HG03159 (cell line): Measurements from ENCODE around the gene THOC7.

ENCODE experiments used
- ATAC-seq: cut with Tn5 transposase; IDR thresholded peaks from one replicate; pipeline ENCODE4 v1.9.1; 2021; ENCODE audit warnings: mild to moderate bottlenecking, moderate library complexity; ENCODE audit not compliant: unreplicated experiment

Gene THOC7

DNA sequence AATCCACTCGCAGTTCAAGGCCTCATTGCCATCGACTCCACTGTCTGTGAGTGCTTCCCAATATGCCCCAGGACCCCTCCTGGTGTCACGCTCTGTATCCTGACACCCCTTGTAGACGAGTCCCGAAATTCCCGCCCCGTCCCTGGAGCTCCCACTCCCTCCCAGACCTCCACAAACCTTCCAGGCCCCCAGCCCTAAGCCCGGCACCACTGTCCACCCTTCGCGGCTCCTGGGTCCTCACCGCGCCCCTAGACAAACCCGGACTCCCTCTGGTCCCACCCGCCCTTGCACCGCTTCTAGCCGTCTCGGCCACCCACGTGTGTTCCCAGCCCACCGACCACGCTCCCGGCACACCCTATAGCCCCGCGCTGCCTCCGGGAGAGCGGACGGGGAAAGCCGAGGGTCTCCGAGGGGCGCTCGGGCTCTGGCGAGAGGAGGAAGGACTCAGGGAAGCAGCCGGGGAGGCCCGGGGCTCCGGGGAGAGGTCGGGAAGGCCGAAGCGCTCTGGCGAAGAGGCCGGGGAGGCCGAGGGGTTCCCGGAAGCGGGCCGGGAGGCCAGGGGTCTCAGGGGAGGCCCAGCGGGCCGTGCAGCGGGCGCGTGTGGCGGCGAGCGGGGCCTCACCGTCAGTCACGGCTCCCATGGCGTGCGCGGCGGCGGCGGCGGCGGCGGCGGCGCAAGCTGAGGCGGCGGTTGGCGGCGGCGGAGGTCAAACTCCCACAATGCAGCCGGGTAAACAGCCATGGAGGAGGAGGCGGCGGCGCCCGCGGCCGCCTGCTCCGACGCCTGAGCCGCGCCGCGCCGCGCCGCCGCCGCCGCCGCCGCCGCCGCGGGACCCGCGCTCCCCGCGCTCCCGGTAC is at the start of gene THOC7, which contains the start of gene ATXN7:
TSS of gene THOC7 (minus strand) at position 656 of the 858 bp plus-strand sequence. CDS start at position 641, 15 bp downstream.
TSS of gene ATXN7 (plus strand) at position 718 of the 858 bp plus-strand sequence. CDS start 48,732 bp downstream, outside the sequence.
- peak; percentile 81 for ATAC-seq

DNA sequence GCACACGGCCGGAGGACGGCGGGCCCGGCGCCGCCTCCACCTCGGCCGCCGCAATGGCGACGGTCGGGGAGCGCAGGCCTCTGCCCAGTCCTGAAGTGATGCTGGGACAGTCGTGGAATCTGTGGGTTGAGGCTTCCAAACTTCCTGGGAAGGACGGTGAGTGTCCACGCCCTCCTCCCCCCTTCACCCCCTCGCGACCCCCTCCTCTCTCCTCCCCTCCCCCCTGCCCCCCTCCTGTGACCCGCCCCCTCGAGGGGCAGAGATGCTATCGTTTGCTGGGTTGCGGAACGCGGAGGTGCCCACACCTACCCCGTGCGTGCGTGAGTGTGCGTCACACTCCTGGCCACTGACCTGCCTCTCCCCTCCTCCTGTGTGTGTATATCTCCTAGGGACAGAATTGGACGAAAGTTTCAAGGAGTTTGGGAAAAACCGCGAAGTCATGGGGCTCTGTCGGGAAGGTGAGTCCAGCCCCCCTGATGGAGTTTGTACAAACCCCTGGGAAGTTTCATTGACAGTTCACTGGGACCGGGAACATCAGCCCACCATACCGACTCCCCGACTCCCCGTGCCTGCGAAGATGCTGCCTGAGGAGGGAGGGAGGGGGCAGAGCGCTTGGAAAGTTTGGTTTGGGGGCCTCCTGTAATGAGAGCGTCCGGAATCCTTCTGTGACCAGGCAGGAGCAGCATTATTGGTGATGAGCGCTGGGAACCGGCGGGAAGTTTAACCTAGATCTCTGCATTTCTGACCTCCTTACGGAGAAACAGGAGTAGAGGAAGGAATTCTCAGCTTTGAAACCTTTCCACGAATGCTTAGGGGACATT is 49.4 kb upstream of the THOC7 start:
- peak; percentile 6 for ATAC-seq

DNA sequence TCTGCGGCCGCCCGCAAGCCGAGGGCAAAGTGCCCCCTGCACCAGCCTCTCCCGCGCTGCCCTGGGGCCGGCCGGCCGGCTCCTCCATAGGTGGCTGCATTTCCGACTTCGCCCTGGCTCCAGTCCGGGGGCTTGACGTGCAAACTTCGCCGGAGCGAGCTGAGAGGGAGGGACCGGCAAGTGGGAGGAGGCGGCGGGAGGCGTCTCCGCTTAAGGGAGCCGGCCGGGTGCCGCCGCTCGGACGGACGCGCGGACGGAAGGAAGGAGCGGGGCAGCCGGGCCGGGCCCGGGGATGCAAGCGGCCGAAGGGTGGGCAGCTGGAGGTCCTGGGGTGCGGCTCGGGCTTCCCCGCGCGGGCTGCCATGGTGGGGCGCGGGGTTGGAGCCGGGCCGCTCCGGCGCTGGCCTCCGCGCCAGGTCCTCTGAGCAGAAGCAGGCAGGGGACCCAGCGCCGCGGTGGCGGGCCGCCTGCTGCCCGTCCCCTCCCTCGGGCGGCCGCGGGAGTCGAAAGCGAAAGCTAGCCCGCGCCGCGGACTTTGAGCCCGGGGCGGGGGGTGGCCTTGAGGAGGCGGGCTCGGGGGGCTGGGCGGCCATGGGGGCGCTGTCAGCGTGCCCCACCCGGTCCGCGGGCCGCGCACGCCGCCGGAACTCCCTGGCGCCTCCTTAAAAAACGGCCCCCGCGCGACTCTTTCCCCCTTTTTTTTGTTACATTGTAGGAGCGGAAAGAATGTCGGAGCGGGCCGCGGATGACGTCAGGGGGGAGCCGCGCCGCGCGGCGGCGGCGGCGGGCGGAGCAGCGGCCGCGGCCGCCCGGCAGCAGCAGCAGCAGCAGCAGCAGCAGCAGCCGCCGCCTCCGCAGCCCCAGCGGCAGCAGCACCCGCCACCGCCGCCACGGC is 48.5 kb upstream of the THOC7 start, which contains the start of gene SCAANT1:
TSS of gene SCAANT1 (minus strand) at position 511 of the 895 bp plus-strand sequence.
- peak; percentile 79 for ATAC-seq

DNA sequence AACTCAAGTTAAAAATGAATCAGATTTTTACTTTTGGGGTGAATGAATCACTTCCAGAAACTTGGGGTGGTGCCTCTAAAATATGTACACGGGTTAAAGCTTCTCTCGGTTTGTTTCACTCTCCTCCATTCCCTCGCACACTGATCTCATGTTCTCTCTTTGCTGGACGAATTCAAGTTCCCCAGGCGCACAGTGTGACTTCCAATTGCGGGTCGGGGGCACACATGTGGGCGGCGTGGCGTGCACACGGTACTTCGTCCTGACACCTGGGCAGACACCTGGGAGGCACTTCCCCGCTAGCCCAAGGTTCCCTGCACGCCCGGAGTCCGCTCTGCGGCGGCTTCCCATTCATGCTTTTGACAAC is 47.9 kb upstream of the THOC7 start:
- peak; percentile 23 for ATAC-seq

DNA sequence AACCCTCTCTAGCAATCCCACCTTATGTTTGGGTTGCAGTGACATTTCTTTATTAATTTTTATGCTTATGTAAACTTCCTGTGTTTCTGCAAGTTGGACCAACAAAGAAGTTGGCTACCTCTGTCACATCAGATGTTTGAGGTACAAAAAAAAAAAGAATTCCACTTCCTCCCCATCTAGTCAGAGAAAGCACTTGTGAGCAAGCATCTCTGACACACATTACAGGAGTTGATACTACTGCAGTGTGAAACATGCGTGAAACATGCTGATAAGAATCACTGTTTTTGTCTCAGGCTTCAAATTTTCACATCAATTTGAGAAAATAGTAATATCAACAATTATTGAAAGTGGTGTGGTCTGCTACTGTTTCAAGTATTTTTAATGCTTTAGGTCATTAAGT is 47.3 kb upstream of the THOC7 start:
- ATAC-seq = no peak

DNA sequence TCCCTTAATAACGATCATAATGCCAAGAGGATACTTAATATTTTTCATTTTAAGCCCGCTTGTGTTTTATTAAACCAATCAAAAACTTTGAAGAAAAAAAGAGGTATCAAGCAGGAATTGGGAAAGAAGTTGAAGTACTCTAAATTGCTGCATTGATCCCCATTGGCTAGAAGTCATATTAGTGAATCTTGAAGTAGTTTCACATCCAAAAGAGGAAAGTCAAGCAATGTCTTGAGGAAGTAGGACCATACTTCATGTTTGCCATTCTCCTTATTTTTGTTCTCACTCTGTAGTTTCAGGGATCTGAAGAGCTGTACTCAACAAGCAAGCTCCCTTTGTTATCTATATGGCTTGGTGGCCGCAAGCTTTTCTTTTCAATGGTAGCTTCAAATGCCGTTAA is 46.4 kb upstream of the THOC7 start:
- no peak for ATAC-seq

DNA sequence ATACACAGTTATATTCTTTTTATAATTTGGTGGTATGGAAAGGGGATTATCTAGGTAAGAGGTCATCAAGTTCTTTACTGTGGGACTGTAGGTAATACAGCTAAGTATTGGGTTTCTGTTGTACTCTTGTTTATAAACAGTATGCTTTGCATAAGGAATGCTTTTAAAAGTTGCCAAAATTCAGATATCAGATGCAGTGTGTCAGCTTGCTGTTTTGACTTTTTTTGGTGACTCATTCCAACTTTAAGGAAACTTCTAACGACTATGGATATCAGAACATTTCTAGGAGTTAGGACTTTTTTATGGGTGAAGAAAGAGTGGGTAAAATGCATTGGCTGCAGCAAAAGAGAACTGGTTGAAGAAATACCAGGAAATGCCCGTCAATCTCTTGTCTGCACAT is 45.8 kb upstream of the THOC7 start:
- ATAC-seq = no peak

DNA sequence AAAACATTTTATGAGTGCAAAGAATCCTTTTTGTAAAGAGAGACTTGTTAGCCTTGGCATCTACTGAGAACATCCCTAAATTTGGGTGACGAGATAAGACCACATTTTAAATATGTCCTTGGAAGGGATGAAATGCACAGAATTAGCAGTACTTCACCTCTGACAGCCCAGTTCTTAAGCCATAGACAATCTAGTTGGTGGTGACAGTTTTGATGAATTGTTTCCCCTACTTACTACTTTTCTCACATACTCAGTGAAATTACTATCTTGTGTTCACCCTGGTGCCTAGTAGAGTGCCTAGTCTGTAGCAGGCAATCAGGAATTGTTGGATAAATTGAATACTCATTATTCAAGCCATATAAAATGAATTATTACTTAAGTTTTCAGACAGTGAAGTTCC is 45.2 kb upstream of the THOC7 start:
- no peak for ATAC-seq

DNA sequence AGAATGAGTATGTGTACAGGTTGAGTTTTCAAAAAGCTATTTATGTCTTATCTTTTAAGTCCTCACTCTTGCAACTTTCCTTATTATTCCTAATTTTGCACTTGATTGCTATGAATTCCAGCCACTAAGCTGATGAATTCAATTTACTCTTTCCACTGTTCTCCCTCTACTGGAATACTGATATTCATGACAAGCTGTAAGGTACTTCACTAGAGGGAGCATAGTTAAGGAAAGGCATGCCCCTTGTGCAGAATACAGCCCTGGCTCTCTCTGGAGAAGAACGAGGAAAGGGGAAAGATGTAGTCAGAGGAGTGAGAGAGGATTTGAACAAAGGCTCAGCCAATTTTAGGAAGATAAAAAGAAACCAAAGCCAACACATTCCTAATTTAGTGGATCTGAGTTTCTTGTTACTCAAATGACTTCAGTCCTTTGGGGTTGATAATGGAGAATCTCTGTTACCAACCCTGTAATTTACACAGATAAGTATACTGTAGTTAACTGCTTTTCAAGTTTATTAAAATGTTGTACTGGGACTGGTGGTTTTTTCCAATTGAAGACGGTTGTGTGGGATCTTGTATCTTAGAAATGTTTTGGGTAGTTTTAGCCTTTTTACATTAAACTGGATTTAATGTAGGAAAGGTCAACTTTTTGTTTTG is 44.6 kb upstream of the THOC7 start:
- no peak for ATAC-seq

DNA sequence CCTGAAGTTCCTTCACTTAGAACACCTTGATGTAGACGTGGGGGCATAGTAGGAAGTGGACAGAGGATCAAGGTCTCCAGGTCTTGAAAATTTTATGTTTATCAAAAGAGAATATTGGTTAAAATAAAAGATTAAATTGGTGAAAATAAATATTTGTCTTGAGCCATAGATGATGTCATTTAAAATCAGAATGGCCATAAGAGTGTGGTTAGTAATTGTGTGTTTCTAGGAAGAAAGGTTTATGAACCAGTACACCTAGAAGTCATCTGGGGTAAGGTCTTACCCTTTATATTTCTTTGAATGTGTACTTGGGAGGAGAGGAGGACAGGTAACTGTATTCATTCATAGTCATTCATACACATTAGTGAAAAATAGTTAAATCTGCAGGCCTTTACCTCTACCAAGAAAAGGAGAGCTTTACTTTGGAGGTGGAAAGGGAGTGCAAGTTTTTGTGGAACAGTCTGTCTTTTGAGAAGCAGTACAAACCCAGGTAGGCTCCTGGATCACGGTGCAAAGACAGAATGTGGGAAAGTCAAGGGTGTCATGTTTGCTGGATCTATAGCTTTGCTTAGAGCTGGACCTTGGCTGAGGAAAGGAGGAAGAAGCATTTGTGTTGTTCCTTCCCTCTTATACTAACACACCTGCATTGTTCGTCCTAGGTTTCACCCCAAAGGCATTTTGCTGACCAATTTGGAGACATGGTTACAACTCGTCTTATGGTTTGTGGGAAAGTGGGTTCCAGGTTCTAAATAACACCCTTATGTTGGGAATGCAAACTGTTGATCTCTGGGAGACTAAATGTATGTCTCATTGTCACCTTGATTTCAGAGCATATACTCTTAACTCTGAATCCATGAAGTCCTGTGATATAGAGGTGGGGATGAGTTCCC is 42.4 kb upstream of the THOC7 start:
- ATAC-seq = no peak

DNA sequence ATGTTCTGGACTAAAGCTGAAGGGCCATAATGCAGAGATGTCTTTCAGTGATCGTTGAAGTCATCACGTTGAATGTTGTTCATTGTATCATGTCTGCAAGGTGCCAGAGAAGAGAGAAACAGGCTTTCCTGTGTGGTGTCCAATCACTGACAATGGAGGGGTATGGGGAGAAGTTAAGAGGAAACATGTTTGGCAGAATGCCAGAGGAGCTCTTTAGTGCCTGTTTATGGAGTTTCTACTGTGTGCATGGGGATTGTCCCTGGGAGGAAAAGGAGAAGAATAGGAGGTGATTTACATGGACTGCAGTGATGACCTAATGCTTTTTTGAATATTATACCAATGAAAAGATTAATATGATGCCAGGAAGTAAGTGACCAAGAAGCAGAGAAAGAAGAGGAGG is 36.9 kb upstream of the THOC7 start:
- ATAC-seq = no peak

DNA sequence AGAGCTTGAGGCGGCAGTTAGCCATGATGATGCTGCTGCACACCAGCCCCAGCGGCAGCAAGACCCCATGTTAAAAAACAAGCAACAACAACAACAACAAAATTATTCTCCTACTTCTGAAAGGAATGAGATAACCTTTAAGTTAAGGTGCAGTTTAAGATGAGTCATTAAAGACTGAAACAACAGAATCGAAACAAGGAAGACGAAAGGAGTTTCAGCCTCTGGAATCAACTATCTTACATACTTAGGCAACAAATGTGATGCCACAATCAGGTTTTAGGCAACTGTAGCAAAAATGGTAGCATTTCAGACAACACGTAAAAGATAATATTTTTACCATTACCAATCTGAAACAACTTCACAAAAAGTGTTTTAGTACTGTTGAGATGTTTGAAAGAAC is 36.4 kb upstream of the THOC7 start:
- no peak for ATAC-seq

DNA sequence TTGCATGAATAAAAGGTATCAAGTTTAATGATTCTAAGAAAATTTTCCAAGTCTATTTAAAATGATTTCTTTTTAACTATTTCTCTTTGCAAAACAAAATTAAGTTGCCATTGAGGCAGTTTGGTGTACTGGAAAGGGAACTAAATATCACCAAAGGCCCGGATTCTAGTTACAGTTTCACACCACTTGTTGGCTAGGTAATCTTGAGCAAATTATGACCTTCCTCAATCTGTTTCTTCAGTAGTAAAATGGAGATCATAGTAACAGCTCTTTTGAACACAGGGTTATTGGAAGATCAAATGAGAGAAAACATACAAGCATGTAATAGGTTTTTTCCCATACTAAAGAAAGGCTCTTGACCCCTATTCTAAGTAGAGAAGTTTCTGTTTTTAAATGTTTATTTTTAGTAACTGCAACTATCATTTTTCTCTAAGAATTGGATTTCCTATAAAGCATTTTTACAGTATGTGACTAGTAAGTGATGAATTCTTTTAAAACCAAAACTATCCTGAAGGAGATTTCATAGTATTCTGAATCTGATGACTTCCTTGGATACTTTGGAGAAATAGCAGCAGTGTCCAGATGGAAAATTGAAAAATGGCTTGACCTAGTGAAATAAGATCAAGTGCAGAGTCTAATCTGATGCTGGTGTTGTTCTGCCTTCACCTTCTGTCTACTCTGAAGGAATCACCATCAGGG is 32.9 kb upstream of the THOC7 start:
- ATAC-seq = peak; percentile 79

DNA sequence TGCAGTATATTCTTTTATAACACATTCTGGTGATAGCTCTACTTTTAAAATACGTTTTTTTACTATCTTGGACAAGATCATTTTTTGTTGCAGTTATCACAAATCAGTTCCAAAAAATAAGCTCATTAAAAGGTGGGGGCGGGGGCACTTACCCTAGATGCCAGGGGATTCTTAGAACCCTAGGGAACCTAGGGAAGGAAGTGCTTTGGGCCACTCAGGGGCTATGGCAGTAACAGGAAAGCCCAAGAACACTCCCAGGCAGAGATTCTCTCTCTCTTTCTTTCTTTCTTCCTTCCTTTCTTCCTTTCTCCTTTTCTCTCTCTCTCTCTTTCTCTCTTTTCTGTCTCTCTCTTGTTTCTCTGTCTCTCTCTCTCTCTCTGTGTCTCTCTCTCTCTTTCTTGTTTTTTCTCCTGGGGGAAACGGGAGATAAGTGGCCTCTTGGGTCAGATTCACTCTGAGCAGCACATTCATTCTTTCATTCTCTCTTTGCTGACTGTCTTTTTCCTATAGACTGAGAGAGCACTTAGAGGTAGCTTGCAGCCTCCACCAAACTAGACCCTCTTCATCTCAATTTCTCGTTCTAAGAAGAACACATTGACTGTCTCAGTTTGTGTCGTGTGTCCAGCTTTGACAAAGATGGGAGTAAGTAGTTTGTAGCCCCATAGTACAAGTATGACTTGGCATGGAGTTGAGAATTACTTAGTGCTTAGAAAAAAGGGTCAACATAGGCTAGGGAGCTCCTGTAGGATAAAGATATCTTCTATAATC is 32.0 kb upstream of the THOC7 start:
- ATAC-seq = no peak

DNA sequence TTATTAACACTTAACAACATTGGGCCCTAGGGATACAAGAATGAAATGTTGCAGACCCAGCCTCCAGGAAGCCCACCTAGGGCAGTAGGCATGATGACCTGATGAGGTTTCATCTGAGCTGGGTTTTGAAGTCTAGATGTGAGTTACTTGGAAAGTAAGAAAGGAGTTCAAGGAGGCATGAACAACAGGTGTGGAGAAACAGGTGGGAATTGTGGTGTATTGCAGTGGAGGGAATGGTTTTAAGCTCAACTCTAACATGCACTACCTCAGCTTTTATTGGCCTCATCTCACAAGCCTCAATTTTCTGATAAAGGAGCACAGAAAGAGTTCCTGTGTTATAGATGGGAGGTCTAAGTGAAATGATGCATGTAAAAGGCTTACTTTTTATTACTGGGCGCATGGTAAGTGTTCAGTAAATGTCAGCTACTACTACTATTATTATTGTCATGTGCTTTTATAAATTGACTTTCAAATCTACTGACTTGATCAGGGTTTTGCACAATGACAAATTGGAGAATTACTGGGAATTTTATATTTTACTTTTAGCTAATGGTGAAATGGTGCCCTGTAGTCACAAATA is 29.3 kb upstream of the THOC7 start:
- no peak for ATAC-seq

DNA sequence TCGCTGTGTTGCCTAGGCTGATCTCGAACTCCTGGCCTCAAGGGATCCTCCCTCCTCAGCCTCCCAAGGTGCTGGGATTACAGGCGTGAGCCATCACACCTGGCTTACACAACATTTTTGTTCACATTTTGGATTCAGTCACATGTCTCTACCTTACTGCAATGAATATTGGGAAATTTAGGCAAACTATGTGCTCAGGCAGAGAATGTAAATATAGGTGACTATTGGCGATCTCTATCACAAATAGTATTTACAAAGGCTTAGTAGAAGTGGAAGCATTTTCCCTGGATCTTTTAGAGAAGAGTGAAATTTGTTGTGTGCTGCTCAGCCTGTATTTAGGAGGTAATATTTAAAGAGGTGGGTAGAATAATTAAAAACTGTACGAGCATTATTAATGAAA is 27.9 kb upstream of the THOC7 start:
- ATAC-seq = no peak

DNA sequence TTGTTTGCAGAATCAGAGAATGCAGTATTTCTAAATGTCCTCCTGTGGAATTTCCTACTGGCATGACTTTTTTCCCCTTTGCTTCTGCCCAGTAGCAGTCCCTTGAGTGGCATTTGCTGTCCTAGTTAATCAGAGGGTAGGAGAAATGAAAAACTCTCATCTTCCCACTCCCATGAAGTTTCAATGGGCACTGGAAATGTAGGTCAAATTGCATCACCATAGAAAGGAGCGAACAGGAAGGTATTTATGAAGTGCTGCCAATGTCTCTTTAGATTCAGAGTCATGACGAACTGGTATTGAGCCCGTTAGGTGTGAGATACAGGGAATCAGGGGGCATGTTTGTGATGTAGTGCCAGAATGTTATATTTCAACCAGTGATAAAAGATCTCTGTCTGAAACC is 23.3 kb upstream of the THOC7 start:
- ATAC-seq = no peak

DNA sequence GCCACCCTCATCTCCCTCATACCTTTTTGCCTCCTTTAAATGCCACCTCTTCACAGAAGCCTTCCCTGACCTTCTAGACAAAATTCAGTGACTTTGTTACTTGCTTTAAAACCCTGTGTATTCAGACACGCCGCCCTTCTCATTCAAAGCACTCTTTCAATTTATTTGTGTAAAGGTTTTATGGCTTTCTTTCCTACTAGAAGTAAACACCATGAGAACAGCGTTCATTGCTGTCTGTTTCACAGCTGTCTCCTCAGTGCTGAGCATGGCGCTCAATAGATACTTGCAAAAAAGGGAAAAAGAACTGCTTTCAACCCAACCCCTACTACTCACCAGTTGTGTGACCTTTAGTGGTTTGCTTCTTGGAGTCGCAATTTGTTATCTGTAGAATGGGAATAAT is 17.0 kb upstream of the THOC7 start:
- no peak for ATAC-seq
